ENCODE measurements around the gene TBX15. TPM values are rescaled to one million over a fixed set of nuclear protein-coding genes. Genes with fewer than 3 reads are reported as not detected.

Gene TBX15
- total RNA-seq, 1 donor: under 0.01 TPM

- no peak for DNase-seq (ENCODE audit: low read depth)
- no peak overlapping the region for H3K4me3 ChIP-seq (ENCODE audit: low read depth, low read length)
- TF ChIP-seq CTCF (IDR thresholded peaks at IDR 0.05; ENCODE audit: insufficient read depth, low read depth, low read length): no peak
Observed at GRCh38 chr1:118911571-118911970, 76.6 kb downstream of the TBX15 start.

- no peak for TF ChIP-seq CTCF (IDR thresholded peaks at IDR 0.05; ENCODE audit: insufficient read depth, low read depth, low read length)
- no peak overlapping the region for H3K4me3 ChIP-seq (ENCODE audit: low read depth, low read length)
- no peak for DNase-seq (ENCODE audit: low read depth)
Observed at GRCh38 chr1:118907466-118907865, 80.7 kb downstream of the TBX15 start.

- no peak for DNase-seq (ENCODE audit: low read depth)
- no peak overlapping the region for H3K4me3 ChIP-seq (ENCODE audit: low read depth, low read length)
- TF ChIP-seq CTCF (IDR thresholded peaks at IDR 0.05; ENCODE audit: insufficient read depth, low read depth, low read length): no peak
Observed at GRCh38 chr1:118905671-118906070, 82.5 kb downstream of the TBX15 start.

- TF ChIP-seq CTCF (IDR thresholded peaks at IDR 0.05; ENCODE audit: insufficient read depth, low read depth, low read length): no peak
- DNase-seq (ENCODE audit: low read depth): no peak
- no peak overlapping the region for H3K4me3 ChIP-seq (ENCODE audit: low read depth, low read length)
Observed at GRCh38 chr1:118905196-118905595, 82.9 kb downstream of the TBX15 start.

- DNase-seq (ENCODE audit: low read depth): no peak
- no peak overlapping the region for H3K4me3 ChIP-seq (ENCODE audit: low read depth, low read length)
- TF ChIP-seq CTCF (IDR thresholded peaks at IDR 0.05; ENCODE audit: insufficient read depth, low read depth, low read length): no peak
Observed at GRCh38 chr1:118902711-118903191, 85.4 kb downstream of the TBX15 start.

- no peak for DNase-seq (ENCODE audit: low read depth)
- no peak for TF ChIP-seq CTCF (IDR thresholded peaks at IDR 0.05; ENCODE audit: insufficient read depth, low read depth, low read length)
- no peak overlapping the region for H3K4me3 ChIP-seq (ENCODE audit: low read depth, low read length)
Observed at GRCh38 chr1:118902299-118902698, 85.8 kb downstream of the TBX15 start.

All from fibroblast of villous mesenchyme (primary cell).